GM19043 (cell line): ENCODE measurements around the gene MCM5.
A peak's percentile ranks its signal among the peaks of the same experiment; 100 is the strongest.
"Not testable (repeated sequence)": the region's sequence is repeated elsewhere in the genome, so short reads cannot be mapped to it uniquely, and the experiment has no call there.

Source experiments
- ATAC-seq: cut with Tn5 transposase; IDR thresholded peaks from one replicate; pipeline ENCODE4 v1.9.1; 2021; ENCODE audit warnings: low read depth; ENCODE audit not compliant: unreplicated experiment

Gene MCM5

DNA sequence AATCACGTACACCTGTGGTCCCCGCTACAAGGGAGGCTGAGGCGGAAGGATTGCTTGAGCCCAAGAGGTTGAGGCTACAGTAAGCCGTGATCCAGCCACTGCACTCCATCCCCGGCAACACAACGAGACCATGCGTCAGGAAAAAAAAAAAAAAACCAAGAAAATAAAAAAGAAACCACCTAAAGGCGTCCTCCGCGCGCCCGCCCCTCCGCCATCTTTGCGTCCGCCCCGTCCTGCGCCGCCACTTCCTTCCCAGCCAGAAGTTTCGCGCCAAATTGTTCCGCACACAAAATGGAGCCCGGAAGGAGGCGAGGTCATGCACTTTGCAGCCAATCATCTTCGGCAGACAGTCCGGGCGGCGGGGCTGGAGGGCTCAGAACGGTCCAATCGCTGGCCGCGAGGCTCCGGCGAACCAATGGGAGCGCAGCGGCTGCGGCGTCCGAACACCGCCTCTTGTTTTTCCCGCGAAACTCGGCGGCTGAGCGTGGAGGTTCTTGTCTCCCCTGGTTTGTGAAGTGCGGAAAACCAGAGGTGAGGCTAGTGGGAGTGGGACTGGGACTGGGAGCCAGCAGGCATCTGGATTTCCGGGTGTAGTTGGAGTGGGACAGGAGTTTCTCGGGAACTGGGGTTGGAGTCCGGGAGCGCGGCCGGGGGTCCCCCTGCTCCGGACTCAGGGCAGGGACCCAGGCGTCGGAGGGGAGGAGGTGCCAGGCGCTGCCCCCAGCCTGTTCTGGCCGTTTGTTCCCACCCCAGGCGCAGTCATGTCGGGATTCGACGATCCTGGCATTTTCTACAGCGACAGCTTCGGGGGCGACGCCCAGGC lies at the start of gene MCM5:
Gene MCM5 (plus strand): TSS at position 463 of the 823 bp plus-strand sequence. CDS start 299 bp downstream, at position 762.
- ATAC-seq = peak; percentile 91

DNA sequence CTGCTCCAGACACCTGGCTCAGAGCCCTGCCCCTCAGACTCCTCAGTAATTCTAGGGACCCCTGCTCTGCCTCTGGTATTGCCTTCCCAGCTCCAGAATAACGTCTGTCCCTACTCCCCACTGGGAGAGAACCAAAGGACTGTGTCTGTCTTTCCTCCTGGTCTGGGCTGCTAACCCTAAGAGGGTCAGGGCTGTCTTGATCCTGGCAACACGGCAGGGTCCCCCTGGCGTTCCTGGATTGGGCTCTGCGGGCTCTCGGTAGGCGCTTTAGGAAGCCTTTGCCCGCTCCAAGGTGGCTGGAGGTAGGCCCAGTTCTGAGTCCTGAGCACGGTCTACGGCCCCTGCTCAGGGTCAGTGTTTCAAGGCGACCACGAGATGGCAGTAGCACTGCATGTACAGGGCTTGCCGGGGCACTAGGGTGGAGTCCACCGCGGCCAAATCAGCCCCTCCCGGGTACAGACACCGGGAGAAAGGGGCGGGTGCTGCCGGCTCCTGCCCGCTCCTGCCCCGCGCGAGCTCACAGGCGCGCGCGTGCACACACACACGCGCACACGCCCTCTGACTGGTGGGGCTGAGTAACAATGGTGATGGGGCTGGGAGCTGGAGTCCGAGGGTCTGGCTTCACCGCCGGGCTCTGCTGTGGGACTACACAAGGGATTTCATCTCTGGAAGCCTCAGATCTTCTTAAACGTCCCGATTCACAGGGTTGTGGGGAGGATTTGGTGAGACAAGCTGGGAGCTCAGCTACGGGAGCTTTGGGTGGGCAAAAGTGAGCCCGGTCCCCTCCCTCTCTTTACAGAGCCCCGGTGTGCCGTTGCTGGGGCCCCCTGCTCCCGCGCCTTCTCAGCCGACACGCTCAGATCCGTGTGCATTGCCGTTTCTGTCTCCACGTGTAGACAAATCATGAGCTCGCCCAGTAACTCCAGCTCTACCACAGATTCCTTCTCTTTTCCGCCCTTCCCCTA lies 49.1 kb upstream of the MCM5 start:
- peak; percentile 70 for ATAC-seq

- no peak for ATAC-seq
Observed at GRCh38 chr22:35352214-35353111, 47.5 kb upstream of the MCM5 start.

- ATAC-seq = no peak
Observed at GRCh38 chr22:35353318-35353717, 46.6 kb upstream of the MCM5 start.

- ATAC-seq = no peak
Observed at GRCh38 chr22:35354068-35354467, 45.9 kb upstream of the MCM5 start.

DNA sequence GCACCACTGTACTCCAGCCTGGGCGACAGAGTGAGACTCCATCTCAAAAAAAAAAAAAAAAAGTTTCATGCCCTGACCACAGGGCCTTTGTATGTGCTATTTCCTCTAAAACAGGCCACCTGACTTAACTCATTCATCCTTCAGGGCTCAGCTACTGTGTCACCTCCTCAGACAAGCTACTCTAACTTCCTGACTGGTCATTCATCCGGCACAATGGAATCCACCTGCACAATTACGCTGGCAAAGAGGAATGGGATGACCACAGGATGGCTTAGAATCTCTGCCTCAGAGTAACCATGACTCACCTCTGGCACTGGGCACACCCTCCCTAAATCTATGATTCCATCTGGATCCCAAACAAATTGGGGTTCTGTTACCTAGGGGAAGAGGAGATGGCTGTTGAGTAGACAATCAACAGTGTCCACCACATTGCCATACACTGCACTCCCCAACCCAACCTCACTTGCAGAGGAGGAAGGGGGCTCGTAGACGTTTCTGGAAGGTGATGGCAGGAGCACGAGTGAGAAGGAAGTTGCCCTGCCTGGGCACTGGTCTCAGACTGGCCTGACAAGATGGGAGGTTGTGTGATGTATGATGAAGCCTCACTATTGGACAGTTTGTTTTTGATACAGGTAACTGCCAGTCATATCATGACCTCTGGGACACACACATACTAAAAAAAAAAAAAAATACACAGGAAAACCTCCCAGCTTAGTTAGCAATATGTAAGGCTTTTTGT lies 41.9 kb upstream of the MCM5 start:
- no peak for ATAC-seq

DNA sequence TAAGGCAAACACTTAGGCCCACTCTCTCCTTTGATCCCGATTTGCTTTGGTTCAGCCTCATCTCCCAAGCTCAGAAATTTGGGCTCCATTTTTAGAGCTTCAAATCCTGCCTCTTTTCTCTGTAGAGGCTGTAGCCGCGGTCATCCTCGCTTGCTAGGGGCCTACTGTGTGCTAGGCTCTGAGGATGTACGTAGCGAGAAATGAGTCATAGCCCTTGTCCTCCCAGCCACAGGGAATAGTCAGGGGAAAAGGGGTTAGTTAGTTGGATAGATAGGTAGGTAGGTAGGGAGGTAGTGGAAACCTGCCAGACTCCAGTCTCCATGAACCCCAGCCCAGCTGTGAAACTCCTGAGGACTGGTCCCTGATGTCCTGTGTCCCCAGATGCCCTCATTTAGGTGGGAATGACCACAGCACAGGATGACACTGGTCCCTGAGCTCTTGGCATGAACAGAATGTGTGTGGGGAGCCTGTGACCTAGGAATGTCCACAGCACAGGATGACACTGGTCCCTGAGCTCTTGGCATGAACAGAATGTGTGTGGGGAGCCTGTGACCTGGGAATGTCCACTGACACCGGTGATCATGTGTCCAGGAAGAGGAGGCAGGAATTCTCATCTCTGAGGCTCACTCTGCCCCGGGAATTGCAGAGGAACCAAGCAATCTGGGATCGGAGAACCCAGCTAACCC lies 40.4 kb upstream of the MCM5 start:
- ATAC-seq = no peak

DNA sequence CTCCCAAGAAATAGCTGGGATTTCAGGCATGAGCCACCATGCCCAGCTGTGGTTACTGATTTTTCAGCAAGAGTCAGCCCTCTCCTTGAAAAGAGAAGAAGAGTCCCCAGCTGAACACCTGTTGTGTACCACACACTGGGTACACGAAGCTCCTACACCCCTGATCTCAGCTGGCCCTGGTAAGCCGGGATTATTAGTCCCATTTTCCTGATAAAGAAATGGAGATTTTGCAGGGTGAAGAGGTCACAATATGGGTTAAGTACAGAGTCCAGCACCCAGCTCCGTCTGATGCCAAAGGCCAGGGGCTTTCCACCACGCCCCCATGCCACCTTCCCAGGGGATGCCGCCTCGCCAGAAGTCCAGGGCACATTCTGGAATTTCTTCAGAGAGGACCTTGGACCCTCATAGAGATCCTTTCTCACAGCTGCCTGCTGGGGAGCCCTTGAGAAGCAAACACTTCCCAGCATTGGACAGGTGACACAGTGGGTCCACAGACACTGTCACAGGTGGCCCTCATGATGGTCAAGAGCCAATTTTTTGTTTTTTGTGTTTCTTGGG lies 38.9 kb upstream of the MCM5 start:
- no peak for ATAC-seq

DNA sequence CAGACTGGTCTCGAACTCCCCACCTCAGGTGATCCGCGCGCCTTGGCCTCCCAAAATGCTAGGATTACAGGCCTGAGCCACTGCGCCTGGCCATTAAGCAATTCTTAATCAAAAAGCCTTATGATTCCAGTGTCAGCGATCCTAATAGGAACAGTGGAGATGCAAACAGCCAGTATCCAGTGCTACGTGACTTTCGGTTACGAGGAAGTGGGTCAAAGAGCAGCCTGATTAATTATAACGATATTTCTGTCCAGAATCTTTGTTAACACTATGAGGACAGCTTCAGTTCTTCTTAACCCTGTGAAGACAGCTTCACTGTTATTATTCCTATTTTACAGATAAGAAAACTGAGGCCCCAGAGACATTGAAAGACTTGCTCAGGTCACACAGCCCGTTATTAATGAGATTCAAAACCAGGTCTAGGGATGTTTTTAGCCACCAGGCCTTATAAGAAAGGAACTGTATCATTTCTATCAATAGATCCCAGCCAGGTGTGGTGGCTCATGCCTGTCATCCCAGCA lies 36.3 kb upstream of the MCM5 start:
- ATAC-seq = no peak

DNA sequence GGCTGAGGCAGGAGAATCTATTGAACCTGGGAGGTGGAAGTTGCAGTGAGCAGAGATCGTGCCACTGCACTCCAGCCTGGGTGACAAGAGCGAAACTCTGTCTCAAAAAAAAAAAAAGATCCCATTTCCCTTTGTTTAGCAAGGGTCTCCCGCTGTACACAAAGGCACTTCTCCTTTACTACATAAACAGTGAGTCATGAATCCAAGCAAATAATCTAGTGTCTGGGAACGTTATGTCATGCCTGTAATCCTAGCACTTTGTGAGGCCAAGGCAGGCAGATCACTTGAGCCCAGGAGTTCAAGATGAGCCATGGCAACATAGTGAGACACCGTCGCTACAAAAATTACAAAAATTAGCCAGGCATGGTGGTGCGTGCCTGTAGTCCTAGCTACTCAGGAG lies 35.7 kb upstream of the MCM5 start:
- ATAC-seq = not testable (repeated sequence)

- ATAC-seq = no peak
Observed at GRCh38 chr22:35367331-35367886, 32.5 kb upstream of the MCM5 start.

- no peak for ATAC-seq
Observed at GRCh38 chr22:35368386-35368785, 31.6 kb upstream of the MCM5 start.

- ATAC-seq = no peak
Observed at GRCh38 chr22:35369996-35370395, 29.9 kb upstream of the MCM5 start.

DNA sequence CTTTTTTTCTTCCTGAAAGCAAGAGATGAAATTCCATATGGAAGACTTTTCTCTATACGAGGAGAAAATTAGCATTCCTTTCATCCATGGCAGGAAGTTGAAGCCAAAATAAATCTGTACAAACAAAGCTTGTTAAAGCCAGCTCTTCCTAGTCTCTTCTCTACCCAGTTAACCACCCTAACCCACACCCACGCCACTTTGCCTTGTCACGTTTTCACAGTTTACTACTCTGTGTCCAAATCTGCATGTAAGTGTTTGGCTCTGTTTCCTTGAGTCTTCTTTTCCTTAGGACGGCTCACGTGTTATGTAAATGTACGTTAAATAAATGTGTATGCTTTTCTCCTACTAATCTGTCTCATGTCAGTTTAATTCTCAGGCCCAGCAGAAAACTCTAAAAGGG lies 26.2 kb upstream of the MCM5 start:
- ATAC-seq = no peak

GRCh38 chr22:35375031-35375430 lies 24.9 kb upstream of the MCM5 start:
- ATAC-seq = no peak

GRCh38 chr22:35375526-35375925 lies 24.4 kb upstream of the MCM5 start:
- no peak for ATAC-seq

GRCh38 chr22:35376728-35377472 lies 23.0 kb upstream of the MCM5 start:
- ATAC-seq = no peak

DNA sequence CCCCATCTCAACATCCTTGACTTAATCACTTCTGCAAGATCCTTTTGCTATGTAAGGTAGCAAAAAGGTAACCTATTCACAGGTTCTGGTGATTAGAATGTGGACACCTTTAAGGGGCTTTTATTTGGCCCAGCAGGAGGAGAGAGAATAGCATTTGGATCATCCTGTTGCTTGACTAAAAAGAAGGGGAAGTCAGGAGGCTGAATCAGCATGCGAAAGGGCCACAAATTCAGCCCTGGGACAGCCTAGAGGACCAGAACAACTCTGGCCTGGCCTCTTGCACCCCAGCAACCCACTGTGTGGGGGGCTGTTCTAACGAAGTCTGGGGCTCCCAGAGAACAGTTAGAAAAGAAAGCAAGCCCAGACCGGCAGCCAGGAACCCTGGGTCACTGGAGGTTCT lies 22.2 kb upstream of the MCM5 start:
- no peak for ATAC-seq
